Stomach (tissue), 4 donors: ENCODE results near the gene ITGB5.

Source experiments
- EP300 ChIP-seq: sonication (generic); formaldehyde crosslinking; IDR thresholded peaks from one replicate; pipeline ENCODE4 v1.6.1; 2017; ENCODE audit warnings: antibody characterized with exemption
- POLR2A ChIP-seq, 4 donors: fragments of 450-650 bp; IDR thresholded peaks; one replicate each; pipeline ENCODE4 v1.6.1; 2016; ENCODE audit warnings: antibody characterized with exemption in 4 of 4, control low read depth in 2 of 4, mild to moderate bottlenecking in 1 of 4, moderate library complexity in 1 of 4
- POLR2AphosphoS5 ChIP-seq, 3 donors: sonication (generic); formaldehyde crosslinking; IDR thresholded peaks; one replicate each; pipeline ENCODE4 v1.6.1; 2016; ENCODE audit warnings: antibody characterized with exemption in 3 of 3
- TF ChIP-seq, protein P1 (sequence below), 7 experiments: fragments of 450-650 bp in 4 of 7; fragments of 200-600 bp in 3 of 7; sonication (generic) in 3 of 7; IDR thresholded peaks; one replicate each; pipeline ENCODE4 v1.5.1; 2016 to 2019; ENCODE audit warnings: antibody characterized with exemption in 7 of 7, control low read depth in 2 of 7, mild to moderate bottlenecking in 1 of 7

- TF ChIP-seq, protein P1, sequence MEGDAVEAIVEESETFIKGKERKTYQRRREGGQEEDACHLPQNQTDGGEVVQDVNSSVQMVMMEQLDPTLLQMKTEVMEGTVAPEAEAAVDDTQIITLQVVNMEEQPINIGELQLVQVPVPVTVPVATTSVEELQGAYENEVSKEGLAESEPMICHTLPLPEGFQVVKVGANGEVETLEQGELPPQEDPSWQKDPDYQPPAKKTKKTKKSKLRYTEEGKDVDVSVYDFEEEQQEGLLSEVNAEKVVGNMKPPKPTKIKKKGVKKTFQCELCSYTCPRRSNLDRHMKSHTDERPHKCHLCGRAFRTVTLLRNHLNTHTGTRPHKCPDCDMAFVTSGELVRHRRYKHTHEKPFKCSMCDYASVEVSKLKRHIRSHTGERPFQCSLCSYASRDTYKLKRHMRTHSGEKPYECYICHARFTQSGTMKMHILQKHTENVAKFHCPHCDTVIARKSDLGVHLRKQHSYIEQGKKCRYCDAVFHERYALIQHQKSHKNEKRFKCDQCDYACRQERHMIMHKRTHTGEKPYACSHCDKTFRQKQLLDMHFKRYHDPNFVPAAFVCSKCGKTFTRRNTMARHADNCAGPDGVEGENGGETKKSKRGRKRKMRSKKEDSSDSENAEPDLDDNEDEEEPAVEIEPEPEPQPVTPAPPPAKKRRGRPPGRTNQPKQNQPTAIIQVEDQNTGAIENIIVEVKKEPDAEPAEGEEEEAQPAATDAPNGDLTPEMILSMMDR (IDR thresholded peaks at IDR 0.05) = no peak
- TF ChIP-seq POLR2A (IDR thresholded peaks at IDR 0.05) (no peak), EP300 (no peak), POLR2AphosphoS5 (IDR thresholded peaks at IDR 0.05) (no peak)
Observed at GRCh38 chr3:124923833-124924232, 36.7 kb upstream of the ITGB5 start.
